ENCODE data around the gene FAM174B. TPM values are rescaled to one million over a fixed set of nuclear protein-coding genes. Genes with fewer than 3 reads are reported as not detected.
"Not testable (repeated sequence)": the region's sequence is repeated elsewhere in the genome, so short reads cannot be mapped to it uniquely, and the experiment has no call there.

Gene FAM174B
- total RNA-seq, 1 donor from 2014 or later = 11.0 TPM

DNA sequence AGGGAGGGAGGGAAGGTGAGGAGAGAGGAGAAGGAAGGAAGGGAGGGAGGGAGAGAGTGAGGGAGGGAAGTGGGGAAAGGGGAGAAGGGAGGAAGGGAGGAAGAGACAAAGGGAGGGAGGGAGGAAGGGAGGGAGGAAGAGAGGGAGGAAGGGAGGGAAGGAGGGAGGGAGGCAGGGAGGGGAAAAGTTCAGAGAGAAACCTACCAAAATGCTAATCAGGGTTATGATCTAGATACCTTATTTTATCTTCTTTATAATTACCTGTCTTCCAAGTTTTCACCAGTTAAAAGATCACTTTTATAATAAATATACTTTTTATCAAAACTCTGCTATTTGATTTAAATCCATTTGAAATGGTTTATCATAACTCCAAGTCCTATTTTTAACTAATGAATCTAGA lies 44.4 kb downstream of the FAM174B start:
- Mint-ChIP-seq H3K27me3 (ENCODE audit: unreplicated experiment) (peaks cover 11% of the 10 kb centered on the region), H3K4me1 (ENCODE audit: unreplicated experiment) (no peaks in the 10 kb centered on the region), H3K36me3 (ENCODE audit: unreplicated experiment) (no peaks in the 10 kb centered on the region), H3K9me3 (ENCODE audit: unreplicated experiment) (no peaks in the 10 kb centered on the region), H3K4me3 (ENCODE audit: unreplicated experiment) (no peak overlapping the region), H3K27ac (ENCODE audit: unreplicated experiment) (no peak overlapping the region)
- TF ChIP-seq, protein P1, sequence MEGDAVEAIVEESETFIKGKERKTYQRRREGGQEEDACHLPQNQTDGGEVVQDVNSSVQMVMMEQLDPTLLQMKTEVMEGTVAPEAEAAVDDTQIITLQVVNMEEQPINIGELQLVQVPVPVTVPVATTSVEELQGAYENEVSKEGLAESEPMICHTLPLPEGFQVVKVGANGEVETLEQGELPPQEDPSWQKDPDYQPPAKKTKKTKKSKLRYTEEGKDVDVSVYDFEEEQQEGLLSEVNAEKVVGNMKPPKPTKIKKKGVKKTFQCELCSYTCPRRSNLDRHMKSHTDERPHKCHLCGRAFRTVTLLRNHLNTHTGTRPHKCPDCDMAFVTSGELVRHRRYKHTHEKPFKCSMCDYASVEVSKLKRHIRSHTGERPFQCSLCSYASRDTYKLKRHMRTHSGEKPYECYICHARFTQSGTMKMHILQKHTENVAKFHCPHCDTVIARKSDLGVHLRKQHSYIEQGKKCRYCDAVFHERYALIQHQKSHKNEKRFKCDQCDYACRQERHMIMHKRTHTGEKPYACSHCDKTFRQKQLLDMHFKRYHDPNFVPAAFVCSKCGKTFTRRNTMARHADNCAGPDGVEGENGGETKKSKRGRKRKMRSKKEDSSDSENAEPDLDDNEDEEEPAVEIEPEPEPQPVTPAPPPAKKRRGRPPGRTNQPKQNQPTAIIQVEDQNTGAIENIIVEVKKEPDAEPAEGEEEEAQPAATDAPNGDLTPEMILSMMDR (IDR thresholded peaks at IDR 0.05) = no peak
- DNase-seq (ENCODE audit: extremely low spot score, unreplicated experiment) = no peak

DNA sequence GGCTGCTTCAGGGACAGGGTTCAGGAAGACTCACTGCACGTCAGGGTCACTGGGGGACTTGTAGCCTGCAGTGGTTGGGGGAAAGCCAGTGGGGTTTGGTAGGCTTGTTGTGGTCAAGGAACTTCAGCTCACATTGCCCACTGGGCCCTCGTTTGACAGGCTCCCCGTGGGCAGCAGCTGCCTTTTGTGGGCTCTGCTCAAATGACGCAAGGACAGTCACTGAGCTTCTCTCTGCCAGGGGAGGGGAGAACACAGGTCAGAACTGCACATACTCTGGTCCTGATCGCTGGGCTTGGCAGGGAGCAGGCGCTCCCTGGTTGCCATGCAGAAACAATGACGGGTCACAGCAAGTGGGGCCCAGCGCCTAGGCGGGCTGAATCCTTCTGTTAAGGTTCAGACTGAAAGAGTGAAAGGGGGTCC lies 45.5 kb downstream of the FAM174B start:
- Mint-ChIP-seq H3K4me1 (ENCODE audit: unreplicated experiment) (no peaks in the 10 kb centered on the region), H3K27me3 (ENCODE audit: unreplicated experiment) (peaks cover 22% of the 10 kb centered on the region), H3K4me3 (ENCODE audit: unreplicated experiment) (no peak overlapping the region), H3K27ac (ENCODE audit: unreplicated experiment) (no peak overlapping the region), H3K9me3 (ENCODE audit: unreplicated experiment) (no peaks in the 10 kb centered on the region), H3K36me3 (ENCODE audit: unreplicated experiment) (no peaks in the 10 kb centered on the region)
- no peak for DNase-seq (ENCODE audit: extremely low spot score, unreplicated experiment)
- TF ChIP-seq, protein P1 (IDR thresholded peaks at IDR 0.05) = no peak

DNA sequence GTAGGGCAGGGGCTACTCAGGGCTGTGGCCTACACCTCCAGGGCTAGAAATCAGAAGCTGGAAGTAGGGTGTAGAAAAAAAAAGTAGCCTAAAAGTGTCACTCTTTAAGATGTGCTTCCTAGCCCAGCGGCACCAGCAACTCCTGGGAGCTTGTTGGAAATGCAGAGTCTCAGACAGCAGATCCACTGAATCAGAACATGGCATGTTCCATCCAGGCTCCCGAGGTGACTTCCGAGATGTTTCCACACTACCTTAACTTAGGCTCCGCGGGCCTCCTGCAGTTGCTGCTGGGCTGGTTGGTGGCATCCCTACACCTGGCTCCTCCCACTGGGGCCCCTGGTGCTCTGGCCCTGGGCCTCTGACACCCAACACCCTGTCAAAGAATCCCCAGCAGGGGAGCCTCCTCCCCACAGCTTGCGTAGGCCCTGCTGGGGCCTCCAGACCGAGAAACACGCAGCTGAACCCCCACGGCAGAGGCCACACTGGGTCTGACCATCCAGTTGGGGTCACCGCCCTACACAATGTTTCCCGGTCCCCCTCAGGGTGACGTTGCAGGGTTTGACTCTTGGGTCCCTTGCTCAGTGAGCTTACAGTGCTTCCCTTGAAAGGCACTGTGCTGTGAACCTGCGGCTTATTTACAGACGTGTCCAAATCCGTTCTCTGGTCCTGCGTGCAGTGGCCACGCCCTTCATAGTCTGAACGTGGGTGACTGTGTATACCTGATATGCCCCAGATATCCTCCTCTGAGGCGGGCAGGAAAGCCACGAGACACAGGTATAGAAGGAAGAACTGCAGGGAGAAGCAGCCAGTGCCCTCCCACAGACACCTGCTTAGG lies 46.5 kb downstream of the FAM174B start:
- Mint-ChIP-seq H3K27ac (ENCODE audit: unreplicated experiment) (no peak overlapping the region), H3K4me1 (ENCODE audit: unreplicated experiment) (no peaks in the 10 kb centered on the region), H3K27me3 (ENCODE audit: unreplicated experiment) (peaks cover 27% of the 10 kb centered on the region), H3K36me3 (ENCODE audit: unreplicated experiment) (no peaks in the 10 kb centered on the region), H3K4me3 (ENCODE audit: unreplicated experiment) (no peak overlapping the region), H3K9me3 (ENCODE audit: unreplicated experiment) (no peaks in the 10 kb centered on the region)
- DNase-seq (ENCODE audit: extremely low spot score, unreplicated experiment) = no peak
- TF ChIP-seq, protein P1 (IDR thresholded peaks at IDR 0.05) = no peak

DNA sequence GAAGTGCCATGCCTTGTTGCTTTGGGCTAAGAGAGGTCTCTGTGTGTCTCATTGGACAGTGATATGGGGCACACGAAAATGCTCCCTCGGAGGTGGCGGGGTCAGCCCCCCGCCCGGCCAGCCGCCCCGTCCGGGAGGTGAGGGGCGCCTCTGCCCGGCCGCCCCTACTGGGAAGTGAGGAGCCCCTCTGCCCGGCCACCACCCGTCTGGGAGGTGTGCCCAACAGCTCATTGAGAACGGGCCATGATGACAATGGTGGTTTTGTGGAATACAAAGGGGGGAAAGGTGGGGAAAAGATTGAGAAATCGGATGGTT lies 48.8 kb downstream of the FAM174B start:
- DNase-seq (ENCODE audit: extremely low spot score, unreplicated experiment); H3K36me3 Mint-ChIP-seq (ENCODE audit: unreplicated experiment); H3K4me3 Mint-ChIP-seq (ENCODE audit: unreplicated experiment); H3K9me3 Mint-ChIP-seq (ENCODE audit: unreplicated experiment); H3K4me1 Mint-ChIP-seq (ENCODE audit: unreplicated experiment); H3K27ac Mint-ChIP-seq (ENCODE audit: unreplicated experiment): not testable (repeated sequence)
- H3K27me3 Mint-ChIP-seq (ENCODE audit: unreplicated experiment) = peaks cover 42% of the 10 kb centered on the region

DNA sequence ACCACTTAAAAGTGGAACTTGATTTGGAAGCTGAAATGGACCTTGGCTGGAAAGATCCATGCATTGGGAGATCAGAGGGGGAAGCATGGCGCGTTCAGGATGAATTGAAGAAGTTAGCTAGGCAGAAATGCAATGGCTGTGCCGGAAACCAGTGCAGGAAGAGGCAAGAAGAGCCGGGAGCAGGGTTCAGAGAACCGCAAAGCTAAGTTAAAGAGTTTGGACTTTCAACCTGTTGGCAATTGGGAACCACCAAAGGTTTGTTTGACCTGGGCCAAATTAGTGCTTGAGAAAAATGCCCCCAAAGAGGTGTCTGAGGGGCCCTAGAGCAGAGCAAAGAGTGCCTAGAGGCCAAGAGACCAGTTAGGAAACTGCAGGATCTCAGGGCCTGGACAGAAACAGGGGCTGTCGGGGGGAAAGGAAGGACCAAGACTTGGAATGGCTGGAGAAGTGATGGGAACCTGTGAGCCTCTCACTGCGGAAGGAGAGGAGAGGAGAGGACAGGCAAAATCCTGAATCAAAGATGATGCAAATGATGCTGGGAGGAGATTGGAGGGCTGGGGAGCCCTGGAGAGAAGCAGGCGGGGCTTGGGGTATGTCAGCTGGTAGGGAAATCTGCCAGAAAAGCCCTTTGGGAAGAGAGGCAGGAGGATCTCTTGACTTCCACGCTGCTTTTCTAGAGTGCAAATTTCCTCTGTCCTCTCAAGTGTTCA lies 49.3 kb downstream of the FAM174B start:
- Mint-ChIP-seq H3K27me3 (ENCODE audit: unreplicated experiment) (peaks cover 47% of the 10 kb centered on the region), H3K4me1 (ENCODE audit: unreplicated experiment) (no peaks in the 10 kb centered on the region), H3K4me3 (ENCODE audit: unreplicated experiment) (no peak overlapping the region), H3K9me3 (ENCODE audit: unreplicated experiment) (no peaks in the 10 kb centered on the region), H3K27ac (ENCODE audit: unreplicated experiment) (no peak overlapping the region), H3K36me3 (ENCODE audit: unreplicated experiment) (no peaks in the 10 kb centered on the region)
- DNase-seq (ENCODE audit: extremely low spot score, unreplicated experiment) = no peak
- TF ChIP-seq, protein P1 (IDR thresholded peaks at IDR 0.05) = no peak

Measured in osteocyte (in vitro differentiated cells).